Endothelial cell of umbilical vein (primary cell): ENCODE measurements around the gene CDK4. TPM values are rescaled to one million over a fixed set of nuclear protein-coding genes. Genes with fewer than 3 reads are reported as not detected.

ENCODE experiments used
- BruUV-seq: library from RNA; stranded (reverse); fragments of 400-500 nt; replicated peaks from 2 replicates; lab custom pipeline; 2021; lab: Mats Ljungman, UMichigan
- CTCF ChIA-PET: fragments of 300-600, 350-600 bp; sonication (Branson Sonifier 250); formaldehyde crosslinking; loops from one replicate; lab custom pipeline; 2021; ENCODE audit warnings: antibody characterized with exemption, inconsistent platforms; lab: Charles Lee
- POLR2A ChIA-PET: fragments of 300-600, 350-600 bp; sonication (Branson Sonifier 250); formaldehyde crosslinking; loops from one replicate; lab custom pipeline; 2021; ENCODE audit warnings: antibody characterized with exemption, inconsistent platforms; lab: Charles Lee
- DNase-seq: peaks from one replicate; pipeline ENCODE4 v3.0.0-alpha.2; 2011; ENCODE audit warnings: low read depth, low spot score
- FAIRE-seq: peaks from 2 replicates; lab custom pipeline; 2011; peaks lifted over from hg19 to GRCh38; lab: Jason Lieb, UNC
- H2AFZ ChIP-seq: 2 replicates; pipeline ENCODE4 v1.6.0; 2012; ENCODE audit warnings: low read depth, low read length, control low read depth, inconsistent platforms
- H3K27ac ChIP-seq: 2 replicates; pipeline ENCODE4 v1.5.1; 2011; ENCODE audit warnings: low read depth, mild to moderate bottlenecking, control low read depth, low read length, moderate library complexity; ENCODE audit not compliant: insufficient read depth
- H3K27me3 ChIP-seq, 2 experiments: 2 replicates each; pipeline versions ENCODE4 v1.6.0 to v1.6.1; 2011; ENCODE audit warnings: low read length in 2 of 2, mixed read lengths in 1 of 2; ENCODE audit not compliant: control insufficient read depth in 2 of 2, insufficient read depth in 2 of 2
- H3K36me3 ChIP-seq, 2 experiments: 2 replicates in 1 of 2; 3 replicates in 1 of 2; pipeline ENCODE4 v1.5.1; 2011; ENCODE audit warnings: low read length in 2 of 2, mild to moderate bottlenecking in 1 of 2, moderate library complexity in 1 of 2; ENCODE audit not compliant: control insufficient read depth in 2 of 2, insufficient read depth in 2 of 2; ENCODE audit errors: extremely low read depth in 1 of 2
- H3K4me1 ChIP-seq: 3 replicates; pipeline ENCODE4 v1.5.1; 2011; ENCODE audit warnings: mild to moderate bottlenecking, low read length; ENCODE audit not compliant: control insufficient read depth, insufficient read depth; ENCODE audit errors: extremely low read depth
- H3K4me2 ChIP-seq: 2 replicates; pipeline ENCODE4 v1.6.1; 2011; ENCODE audit warnings: low read length, control low read depth, mixed read lengths; ENCODE audit not compliant: insufficient read depth
- H3K4me3 ChIP-seq, 3 experiments: fragments of 200-600 bp in 1 of 3; sonication (generic), shearing (Covaris generic) in 1 of 3; replicated peaks in 1 of 3; 2 replicates each; pipeline ENCODE4 v1.5.1; 2011 to 2016; ENCODE audit warnings: control low read depth in 3 of 3, low read length in 3 of 3, mild to moderate bottlenecking in 2 of 3, inconsistent platforms in 1 of 3, low read depth in 1 of 3, moderate library complexity in 1 of 3; ENCODE audit not compliant: insufficient read depth in 1 of 3
- H3K79me2 ChIP-seq: 2 replicates; pipeline ENCODE4 v1.6.0; 2012; ENCODE audit warnings: low read length, inconsistent platforms; ENCODE audit not compliant: control insufficient read depth, insufficient read depth
- H3K9ac ChIP-seq: replicated peaks from 2 replicates; pipeline ENCODE3; 2011; ENCODE audit warnings: low read length, control low read depth; ENCODE audit not compliant: insufficient read depth; ENCODE audit errors: extremely low read depth
- H3K9me1 ChIP-seq: replicated peaks from 3 replicates; pipeline ENCODE4 v1.6.0; 2011; ENCODE audit warnings: mild to moderate bottlenecking, low read length; ENCODE audit not compliant: control insufficient read depth, insufficient read depth; ENCODE audit errors: extremely low read depth
- H3K9me3 ChIP-seq: replicated peaks from 2 replicates; pipeline ENCODE4 v1.5.1; 2012; ENCODE audit warnings: low read length, inconsistent platforms; ENCODE audit not compliant: control insufficient read depth, insufficient read depth
- H4K20me1 ChIP-seq: replicated peaks from 2 replicates; pipeline ENCODE3; 2011; ENCODE audit warnings: mild to moderate bottlenecking, low read length; ENCODE audit not compliant: control insufficient read depth, insufficient read depth; ENCODE audit errors: extremely low read depth
- CTCF ChIP-seq, 2 donors: IDR thresholded peaks; 1 replicate in 1 of 2; 2 replicates in 1 of 2; pipeline ENCODE4 v1.5.1; 2011; ENCODE audit warnings: low read length in 2 of 2, mild to moderate bottlenecking in 2 of 2, moderate library complexity in 2 of 2, control low read depth in 1 of 2, inconsistent platforms in 1 of 2, low read depth in 1 of 2; ENCODE audit not compliant: insufficient read depth in 1 of 2; ENCODE audit errors: extremely low read depth in 1 of 2
- EZH2 ChIP-seq: IDR thresholded peaks from 2 replicates; pipeline ENCODE4 v1.6.1; 2012; ENCODE audit warnings: borderline replicate concordance, low read depth, mild to moderate bottlenecking, moderate library complexity, low read length, inconsistent platforms; ENCODE audit not compliant: severe bottlenecking
- FOS ChIP-seq: IDR thresholded peaks from 2 replicates; pipeline ENCODE4 v1.6.1; 2011; ENCODE audit warnings: mild to moderate bottlenecking, low read length, moderate library complexity, borderline replicate concordance; ENCODE audit not compliant: insufficient read depth
- GATA2 ChIP-seq: IDR thresholded peaks from 2 replicates; pipeline ENCODE4 v1.7.0; 2011; ENCODE audit warnings: low read depth, mild to moderate bottlenecking, moderate library complexity, mixed read lengths, low read length; ENCODE audit not compliant: insufficient read length, insufficient read depth
- JUN ChIP-seq: IDR thresholded peaks from 2 replicates; pipeline ENCODE4 v1.6.1; 2011; ENCODE audit warnings: borderline replicate concordance, low read depth; ENCODE audit not compliant: insufficient read length, insufficient read depth
- MAX ChIP-seq: IDR thresholded peaks from 2 replicates; pipeline ENCODE4 v1.6.1; 2011; ENCODE audit not compliant: insufficient read depth, insufficient read length
- MYC ChIP-seq: IDR thresholded peaks from one replicate; pipeline ENCODE4 v1.6.1; 2011; ENCODE audit warnings: mild to moderate bottlenecking, low read depth, low read length
- POLR2A ChIP-seq: IDR thresholded peaks from 2 replicates; pipeline ENCODE4 v1.6.1; 2012; ENCODE audit warnings: low read depth, mild to moderate bottlenecking, control low read depth, low read length
- POLR2AphosphoS5 ChIP-seq: IDR thresholded peaks from 2 replicates; pipeline ENCODE4 v1.6.1; 2012; ENCODE audit warnings: low read depth, mild to moderate bottlenecking, control low read depth, low read length, moderate library complexity; ENCODE audit not compliant: insufficient read depth
- dilution Hi-C: fragments of 300-500 bp; cut with MboI; formaldehyde crosslinking; loops from one replicate; pipeline ENCODE4 v1.15.0; 2019; ENCODE audit warnings: low sequenced_read_pairs; ENCODE audit not compliant: extremely low pct_ligation_motif_present
- intact Hi-C: fragments of 100-400 bp; cut with micrococcal nuclease; formaldehyde crosslinking; loops from one replicate; pipeline ENCODE4 v1.10.0; 2022
- polyA plus RNA-seq, 4 experiments: library from polyadenylated mRNA; depleted of rRNA in 3 of 4; stranded (reverse) in 3 of 4; unstranded in 1 of 4; fragments of >200 nt; gene quantifications; 2 replicates each; pipeline versions ENCODE4 v1.2.1 to v1.2.3, GENCODE V29; 2011 to 2012; ENCODE audit warnings: missing spikeins in 1 of 4
- total RNA-seq: library from RNA; stranded (reverse); gene quantifications from 2 replicates; pipeline ENCODE4 v1.2.3, GENCODE V29; 2021

The CDK4 gene
- total and polyA plus RNA-seq, 2 donors (not counting 3 experiments of a cell fraction or from before 2014, with no cell fraction given) = 171 to 332 TPM

- Histone ChIP-seq H3K4me1 (peaks cover 7% of the 10 kb centered on the region), H4K20me1 (no peaks in the 10 kb centered on the region), H3K9me1 (no peaks in the 10 kb centered on the region), H3K36me3 (peaks cover 10 to 11% of the 10 kb centered on the region in 2 experiments), H3K79me2 (peaks cover 14% of the 10 kb centered on the region), H3K4me3 (no peak overlapping the region), H3K27me3 (no peaks in the 10 kb centered on the region), H3K9me3 (no peaks in the 10 kb centered on the region), H3K9ac (no peak overlapping the region), H3K4me2 (no peak overlapping the region), H2AFZ (no peak overlapping the region), H3K27ac (no peak overlapping the region)
- intact Hi-C loops (loop anchor here (1.0 to 2.0 kb wide), 2 partner anchors 13 to 47 kb away; no protein-coding TSS in a partner anchor), dilution Hi-C loops (no loop called here)
- DNase-seq (no peak), FAIRE-seq (no peak)
- CTCF ChIA-PET = interaction anchor here (0.7 to 2.0 kb wide), 6 partner anchors 12 to 201 kb away, joined by 3 to 10 read pairs (median 4); partner anchors contain the start of genes EEF1AKMT3 and METTL1
- no TSS peak for BruUV-seq
- TF ChIP-seq POLR2AphosphoS5 (no peak), MAX (no peak), FOS (no peak), POLR2A (no peak), CTCF (IDR thresholded peaks at IDR 0.05; ENCODE audit: extremely low read depth in 1 of 2, insufficient read depth in 1 of 2, low read depth in 1 of 2, low read length in 2 of 2) (no peak), MYC (no peak), GATA2 (no peak), EZH2 (no peak), JUN (no peak)
- POLR2A ChIA-PET = no interaction called here
These were observed 31.8 kb upstream of the CDK4 start for GRCh38 chr12:57783861-57784260.
